Left lung (tissue), 10 donors: ENCODE measurements around the gene TAF9B. TPM values are rescaled to one million over a fixed set of nuclear protein-coding genes. Genes with fewer than 3 reads are reported as not detected.
"Not testable (repeated sequence)": the region's sequence is repeated elsewhere in the genome, so short reads cannot be mapped to it uniquely, and the experiment has no call there.

ENCODE experiments used
- ATAC-seq: fragments of 200-7000 bp; cut with Tn5 transposase; one replicate; pipeline ENCODE4 v1.9.1; 2020; ENCODE audit warnings: moderate library complexity
- DNase-seq, 4 donors: peaks; one replicate each; pipeline ENCODE4 v3.0.0-alpha.2; 2013 to 2020
- H3K27ac ChIP-seq, 2 donors: fragments of 200-600 bp; sonication (generic) in 1 of 2; one replicate each; pipeline versions ENCODE4 v1.5.0 to v1.8.0; 2020 to 2021
- H3K27me3 ChIP-seq, 2 donors: fragments of 200-600 bp; sonication (generic) in 1 of 2; one replicate each; pipeline versions ENCODE4 v1.5.0 to v1.8.0; 2020 to 2021
- H3K36me3 ChIP-seq, 2 donors: fragments of 200-600 bp; sonication (generic) in 1 of 2; one replicate each; pipeline versions ENCODE4 v1.5.0 to v1.8.0; 2020 to 2021
- H3K4me1 ChIP-seq, 2 donors: fragments of 200-600 bp; one replicate each; pipeline ENCODE4 v1.8.0; 2021
- H3K4me3 ChIP-seq, 2 donors: fragments of 200-600 bp; sonication (generic) in 1 of 2; one replicate each; pipeline versions ENCODE4 v1.5.0 to v1.8.0; 2020 to 2021; ENCODE audit warnings: mild to moderate bottlenecking in 1 of 2
- H3K9me3 ChIP-seq, 2 donors: fragments of 200-600 bp; sonication (generic) in 1 of 2; one replicate each; pipeline versions ENCODE4 v1.5.0 to v1.8.0; 2020 to 2021
- CTCF ChIP-seq, 2 donors: fragments of 200-600 bp; sonication (generic) in 1 of 2; IDR thresholded peaks; one replicate each; pipeline versions ENCODE4 v1.5.0 to v1.8.0; 2021; ENCODE audit warnings: antibody characterized with exemption in 2 of 2
- intact Hi-C, 2 donors: fragments of 100-400 bp; cut with DNase I; formaldehyde crosslinking; loops; one replicate each; pipeline versions ENCODE4 v1.11.2 to v1.14.2; 2022
- polyA plus RNA-seq, 6 donors: library from polyadenylated mRNA; unstranded; fragments of 120-200 nt; gene quantifications; one replicate each; pipeline ENCODE4 v1.2.1, GENCODE V29; 2013; ENCODE audit not compliant: insufficient read length in 6 of 6
- total RNA-seq, 2 donors: library from RNA; stranded (reverse); fragmentation: NEBNext Ultra II Directional; extraction: Animal tissue kit (Norgen Biotek cat#: 25700); gene quantifications; one replicate each; pipeline ENCODE4 v1.2.1, GENCODE V29; 2021
- donor health status: DM: no; HTN: yes; CAD: no.
- donor health status: DM: no; HTN: no; CAD: no.

TAF9B gene
- total and polyA plus RNA-seq, 8 donors: 13.9 to 46.9 (median 41.4) TPM

DNA sequence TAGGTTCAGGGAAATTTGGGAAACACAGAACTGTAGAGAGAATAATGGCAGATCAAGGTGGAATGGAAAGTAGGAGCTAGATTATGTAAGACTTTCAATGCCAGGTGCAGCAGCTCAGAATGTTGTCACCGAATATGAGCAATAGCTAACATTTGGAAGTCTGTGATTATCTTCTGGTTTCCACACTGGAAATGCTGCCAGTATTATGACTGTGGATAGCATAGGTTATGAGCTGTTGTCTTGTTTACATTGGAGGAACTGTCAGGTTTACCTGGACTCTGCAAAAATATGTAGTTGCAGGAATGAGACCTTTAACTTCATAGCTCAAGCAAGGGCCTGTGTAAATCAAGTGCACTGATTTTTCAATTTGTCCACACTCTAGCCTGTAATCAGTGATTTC is 26.0 kb upstream of the TAF9B start:
- no peak for TF ChIP-seq CTCF (IDR thresholded peaks at IDR 0.05)
- Histone ChIP-seq H3K27me3 (no peaks in the 10 kb centered on the region), H3K4me1 (no peaks in the 10 kb centered on the region), H3K36me3 (no peaks in the 10 kb centered on the region), H3K9me3 (no peaks in the 10 kb centered on the region), H3K27ac (no peak overlapping the region), H3K4me3 (no peak overlapping the region)
- DNase-seq (no peak), ATAC-seq (no peak)
- intact Hi-C loops: no loop called here

- H3K4me1 ChIP-seq, H3K27ac ChIP-seq, intact Hi-C loops, H3K9me3 ChIP-seq, H3K27me3 ChIP-seq, H3K36me3 ChIP-seq, H3K4me3 ChIP-seq, ATAC-seq, DNase-seq: not testable (repeated sequence)
These were observed 23.7 kb upstream of the TAF9B start for GRCh38 chrX:78163175-78163574.

- H3K27ac ChIP-seq, DNase-seq, intact Hi-C loops, H3K36me3 ChIP-seq, ATAC-seq, H3K4me1 ChIP-seq, H3K9me3 ChIP-seq, H3K27me3 ChIP-seq, H3K4me3 ChIP-seq: not testable (repeated sequence)
These were observed 21.3 kb upstream of the TAF9B start for GRCh38 chrX:78160711-78161110.

DNA sequence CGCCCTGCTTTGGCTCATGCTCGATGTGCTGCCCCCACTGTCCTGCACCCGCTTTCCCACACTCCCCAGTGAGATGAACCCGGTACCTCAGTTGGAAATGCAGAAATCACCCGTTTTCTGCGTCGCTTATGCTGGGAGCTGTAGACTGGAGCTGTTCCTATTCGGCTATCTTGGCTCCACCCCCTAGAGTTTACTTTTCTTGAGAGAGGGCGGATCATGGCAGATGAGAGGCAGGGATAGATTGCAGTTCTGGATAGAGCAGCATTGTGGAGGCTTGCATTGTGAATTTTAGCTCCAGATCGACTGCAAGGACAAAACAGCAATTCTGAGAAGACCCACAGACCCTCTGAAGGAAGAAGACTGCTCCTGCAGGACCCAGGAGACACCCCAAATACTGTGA is 18.4 kb upstream of the TAF9B start:
- intact Hi-C loops, ATAC-seq, H3K4me1 ChIP-seq, H3K36me3 ChIP-seq, H3K9me3 ChIP-seq, H3K27ac ChIP-seq, DNase-seq, H3K27me3 ChIP-seq, H3K4me3 ChIP-seq: not testable (repeated sequence)

DNA sequence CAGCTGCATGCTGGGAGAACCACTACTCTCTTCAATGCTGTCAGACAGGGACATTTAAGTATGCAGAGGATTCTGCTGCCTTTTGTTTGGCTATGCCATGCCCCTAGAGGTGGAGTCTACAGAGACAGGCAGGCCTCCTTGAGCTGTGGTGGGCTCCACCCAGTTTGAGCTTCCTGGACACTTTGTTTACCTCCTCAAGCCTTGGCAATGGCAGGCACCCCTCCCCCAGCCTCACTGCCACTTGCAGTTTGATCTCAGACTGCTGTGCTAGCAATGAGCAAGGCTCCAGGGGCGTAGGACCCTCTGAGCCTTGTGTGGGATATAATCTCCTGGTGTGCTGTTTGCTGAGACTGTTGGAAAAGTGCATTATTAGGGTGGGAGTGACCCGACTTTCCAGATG is 17.9 kb upstream of the TAF9B start:
- intact Hi-C loops, H3K4me1 ChIP-seq, H3K36me3 ChIP-seq, H3K4me3 ChIP-seq, ATAC-seq, DNase-seq, H3K27me3 ChIP-seq, H3K27ac ChIP-seq, H3K9me3 ChIP-seq: not testable (repeated sequence)

DNA sequence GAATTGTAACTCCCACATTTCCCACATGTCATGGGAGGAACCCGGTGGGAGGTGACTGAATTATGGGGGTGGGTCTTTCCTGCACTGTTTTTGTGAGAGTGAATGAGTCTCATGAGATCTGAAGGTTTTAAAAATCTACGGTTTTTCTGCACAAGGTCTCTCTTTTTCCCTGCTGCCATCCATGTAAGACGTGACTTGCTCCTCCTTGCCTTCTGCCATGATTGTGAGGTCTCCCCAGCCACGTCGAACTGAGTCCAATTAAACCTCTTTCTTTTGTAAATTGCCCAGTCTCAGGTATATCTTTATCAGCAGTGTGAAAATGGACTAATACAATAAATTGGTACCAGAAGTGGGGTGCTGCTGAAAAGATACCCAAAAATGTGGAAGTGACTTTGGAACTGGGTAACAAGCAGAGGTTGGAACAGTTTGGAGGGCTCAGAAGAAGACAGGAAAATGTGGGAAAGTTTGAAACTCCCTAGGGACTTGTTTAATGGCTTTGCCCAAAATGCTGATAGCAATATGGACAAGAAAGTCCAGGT is 7.6 kb upstream of the TAF9B start:
- not testable (repeated sequence) for H3K27me3 ChIP-seq, H3K4me3 ChIP-seq, ATAC-seq

DNA sequence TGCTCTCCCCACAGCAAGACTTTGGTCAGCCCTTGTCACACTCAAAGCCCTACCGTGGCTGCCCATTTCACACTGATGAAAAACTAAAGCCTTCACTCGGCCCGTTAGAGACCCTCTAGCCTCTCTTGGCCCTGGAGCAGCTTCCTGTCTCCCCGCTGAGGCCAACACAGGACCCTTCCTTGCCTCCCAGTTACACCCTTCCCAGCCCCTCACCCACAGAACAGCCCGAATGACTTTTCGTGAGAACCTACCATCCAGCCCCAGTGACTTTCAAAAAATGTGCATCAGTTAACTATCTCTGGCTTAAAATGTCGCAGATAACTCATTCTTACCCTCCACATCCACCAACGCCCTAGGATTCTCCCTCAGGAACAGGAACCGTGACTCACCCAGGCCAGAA is 756 bp upstream of the TAF9B start:
- Histone ChIP-seq H3K27ac (no peak overlapping the region), H3K36me3 (no peaks in the 10 kb centered on the region), H3K4me3 (no peak overlapping the region), H3K27me3 (no peaks in the 10 kb centered on the region), H3K9me3 (no peaks in the 10 kb centered on the region), H3K4me1 (no peaks in the 10 kb centered on the region)
- DNase-seq (no peak), ATAC-seq (no peak)
- no peak for TF ChIP-seq CTCF (IDR thresholded peaks at IDR 0.05)
- intact Hi-C loops: no loop called here

More for the DNA sequence above, 7.6 kb upstream of the TAF9B start:
- H3K27ac ChIP-seq, intact Hi-C loops, H3K4me1 ChIP-seq, H3K36me3 ChIP-seq, DNase-seq: not testable (repeated sequence)
- H3K9me3 ChIP-seq: peaks cover 0 to 18% of the 10 kb centered on the region in 2 donors

DNA sequence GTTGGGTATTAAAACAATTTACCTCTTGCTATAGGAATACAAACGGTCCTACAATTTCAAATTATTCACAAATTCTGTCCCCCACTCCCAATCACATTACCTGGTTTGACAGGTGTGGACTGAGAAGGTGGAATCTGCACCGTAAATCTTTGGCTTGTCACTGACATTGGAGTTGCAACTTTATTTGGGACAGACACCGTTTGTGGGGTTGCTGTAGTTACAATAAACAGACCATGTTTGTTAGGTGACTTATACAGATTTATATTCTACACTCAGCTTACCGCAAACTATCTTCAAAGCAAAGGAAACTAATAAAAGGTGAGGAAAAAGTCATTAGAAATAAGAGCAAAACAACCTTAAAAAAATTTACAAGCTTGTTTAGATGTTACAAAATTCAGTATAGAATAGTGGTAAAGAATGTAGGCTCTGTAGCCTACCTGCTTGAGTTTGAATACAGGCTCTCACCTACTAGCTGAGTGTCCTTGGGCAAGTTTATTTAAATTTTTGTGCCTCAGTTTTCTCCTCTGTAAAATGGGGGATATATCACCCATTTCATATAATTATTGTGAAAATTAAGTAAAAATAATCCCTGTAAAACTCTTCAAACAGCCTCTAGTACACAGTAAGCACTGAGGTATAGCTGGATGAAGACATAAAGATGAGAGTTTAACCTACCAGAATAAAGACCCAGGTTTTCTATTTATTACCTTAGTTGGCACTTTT is 6.1 kb downstream of the TAF9B start:
- H3K9me3 ChIP-seq: no peaks in the 10 kb centered on the region
- no peak for TF ChIP-seq CTCF (IDR thresholded peaks at IDR 0.05)
- no peak overlapping the region for H3K4me3 ChIP-seq
- no peaks in the 10 kb centered on the region for H3K27me3 ChIP-seq
- no peak overlapping the region for H3K27ac ChIP-seq
- DNase-seq: no peak
- intact Hi-C loops: no loop called here
- ATAC-seq: no peak
- H3K4me1 ChIP-seq: no peaks in the 10 kb centered on the region
- peaks cover 0 to 21% of the 10 kb centered on the region in 2 donors for H3K36me3 ChIP-seq
